Fibroblast of mammary gland (primary cell): ENCODE data around the gene CDC7.

Experiments used
- DNase-seq: peaks from one replicate; pipeline ENCODE4 v3.0.0-alpha.2; 2010; ENCODE audit warnings: low read depth
- H3K4me3 ChIP-seq: 2 replicates; pipeline ENCODE4 v1.5.1; 2011; ENCODE audit warnings: low read depth, mild to moderate bottlenecking, low read length, moderate library complexity; ENCODE audit not compliant: control insufficient read depth
- CTCF ChIP-seq: conservative IDR thresholded peaks from 2 replicates; pipeline ENCODE4 v1.5.1; 2011; ENCODE audit warnings: low read depth, low read length, inconsistent platforms; ENCODE audit not compliant: control insufficient read depth, insufficient read depth

The CDC7 gene

GRCh38 chr1:91501971-91502671 is 1.5 kb downstream of the CDC7 start:
- peak overlapping the region; percentile 87 for H3K4me3 ChIP-seq
- no peak for TF ChIP-seq CTCF
- no peak for DNase-seq

- peak; percentile 49 for DNase-seq
- TF ChIP-seq CTCF: peak; percentile 10
- no peak overlapping the region for H3K4me3 ChIP-seq
Observed at GRCh38 chr1:91502672-91503184, 2.1 kb downstream of the CDC7 start.

GRCh38 chr1:91503332-91503900 is 2.8 kb downstream of the CDC7 start:
- H3K4me3 ChIP-seq: no peak overlapping the region
- no peak for DNase-seq
- TF ChIP-seq CTCF: no peak

- DNase-seq: no peak
- no peak for TF ChIP-seq CTCF
- no peak overlapping the region for H3K4me3 ChIP-seq
Observed at GRCh38 chr1:91503975-91504530, 3.4 kb downstream of the CDC7 start.

GRCh38 chr1:91505086-91505485 is 4.4 kb downstream of the CDC7 start:
- no peak for DNase-seq
- no peak overlapping the region for H3K4me3 ChIP-seq
- no peak for TF ChIP-seq CTCF

GRCh38 chr1:91506071-91506470 is 5.4 kb downstream of the CDC7 start:
- DNase-seq: no peak
- H3K4me3 ChIP-seq: no peak overlapping the region
- no peak for TF ChIP-seq CTCF
